Measurements from ENCODE around the gene MRAS. TPM values are rescaled to one million over a fixed set of nuclear protein-coding genes. Genes with fewer than 3 reads are reported as not detected.

Gene MRAS
- total and polyA plus RNA-seq, 3 donors from 2014 or later: 21.7 to 35.7 (median 27.6) TPM

GRCh38 chr3:138443521-138444503 is 95.4 kb downstream of the MRAS start:
- H3K9me3 ChIP-seq: no peaks in the 10 kb centered on the region
- TF ChIP-seq CTCF (IDR thresholded peaks at IDR 0.05) (no peak), POLR2A (IDR thresholded peaks at IDR 0.05) (no peak)
- intact Hi-C loops (cut with DNase I; ENCODE audit: low total_unique reads): no loop called here
- no peak for DNase-seq
- WGBS, 2 donors: 89 to 90% methylated on average over 14 of the region's 14 CpGs
- H3K36me3 ChIP-seq (ENCODE audit: low read depth, missing control alignments): no peaks in the 10 kb centered on the region
- H3K4me1 ChIP-seq: no peaks in the 10 kb centered on the region
- H3K27ac ChIP-seq: no peak overlapping the region
- no peaks in the 10 kb centered on the region for H3K27me3 ChIP-seq
- H3K4me3 ChIP-seq: no peak overlapping the region

GRCh38 chr3:138445236-138445635 is 96.9 kb downstream of the MRAS start:
- H3K36me3 ChIP-seq (ENCODE audit: low read depth, missing control alignments): no peaks in the 10 kb centered on the region
- intact Hi-C loops (cut with DNase I; ENCODE audit: low total_unique reads): no loop called here
- no peak for DNase-seq
- TF ChIP-seq CTCF (IDR thresholded peaks at IDR 0.05) (no peak), POLR2A (IDR thresholded peaks at IDR 0.05) (no peak)
- no peaks in the 10 kb centered on the region for H3K9me3 ChIP-seq
- no peak overlapping the region for H3K27ac ChIP-seq
- H3K4me3 ChIP-seq: no peak overlapping the region
- H3K27me3 ChIP-seq: no peaks in the 10 kb centered on the region
- WGBS, 2 donors: 91 to 92% methylated on average over 7 of the region's 7 CpGs
- no peaks in the 10 kb centered on the region for H3K4me1 ChIP-seq

- TF ChIP-seq CTCF (IDR thresholded peaks at IDR 0.05) (no peak), POLR2A (IDR thresholded peaks at IDR 0.05) (no peak)
- Histone ChIP-seq H3K27me3 (no peaks in the 10 kb centered on the region), H3K27ac (no peak overlapping the region), H3K9me3 (no peaks in the 10 kb centered on the region), H3K4me1 (no peaks in the 10 kb centered on the region), H3K4me3 (no peak overlapping the region), H3K36me3 (ENCODE audit: low read depth, missing control alignments) (no peaks in the 10 kb centered on the region)
- intact Hi-C loops (cut with DNase I; ENCODE audit: low total_unique reads): no loop called here
- 79 to 89% methylated on average over 4 of the region's 4 CpGs for WGBS, 2 donors
- DNase-seq: no peak
These were observed 97.3 kb downstream of the MRAS start for GRCh38 chr3:138445654-138446053.

- no peak for DNase-seq
These were observed 100.3 kb downstream of the MRAS start for GRCh38 chr3:138448631-138449030.

More at GRCh38 chr3:138448631-138449030, 100.3 kb downstream of the MRAS start:
- no peak for TF ChIP-seq POLR2A (IDR thresholded peaks at IDR 0.05)
- no peak for TF ChIP-seq CTCF (IDR thresholded peaks at IDR 0.05)
- Histone ChIP-seq H3K27ac (no peak overlapping the region), H3K4me3 (no peak overlapping the region), H3K36me3 (ENCODE audit: low read depth, missing control alignments) (no peaks in the 10 kb centered on the region), H3K27me3 (no peaks in the 10 kb centered on the region), H3K9me3 (no peaks in the 10 kb centered on the region), H3K4me1 (no peaks in the 10 kb centered on the region)
- WGBS, 2 donors: 90 to 92% methylated on average over 3 of the region's 3 CpGs
- intact Hi-C loops (cut with DNase I; ENCODE audit: low total_unique reads): no loop called here

Data from testis (tissue), 3 donors.